ENCODE results near the gene SENP2.
A peak's percentile ranks its signal among the peaks of the same experiment; 100 is the strongest.
"Not testable (repeated sequence)": the region's sequence is repeated elsewhere in the genome, so short reads cannot be mapped to it uniquely, and the experiment has no call there.

SENP2 gene

DNA sequence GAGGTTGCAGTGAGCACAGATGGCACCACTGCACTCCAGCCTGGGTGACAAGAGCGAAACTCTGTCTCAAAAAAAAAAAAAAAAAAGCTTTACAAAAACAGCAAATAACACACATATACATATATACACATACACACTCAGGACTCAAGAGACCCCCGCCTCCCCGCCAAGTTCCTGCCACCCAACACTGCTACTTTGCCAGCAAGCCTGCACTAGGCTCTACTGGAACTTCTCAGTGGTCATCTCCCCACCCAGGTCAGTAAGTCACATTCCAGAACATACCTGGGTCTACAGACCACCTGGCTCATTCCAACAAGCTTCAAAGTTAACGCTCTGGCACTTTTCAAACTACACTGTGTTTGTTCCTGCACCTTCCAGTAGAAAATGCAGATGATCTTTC is 62.3 kb downstream of the SENP2 start:
- no peak for DNase-seq

DNA sequence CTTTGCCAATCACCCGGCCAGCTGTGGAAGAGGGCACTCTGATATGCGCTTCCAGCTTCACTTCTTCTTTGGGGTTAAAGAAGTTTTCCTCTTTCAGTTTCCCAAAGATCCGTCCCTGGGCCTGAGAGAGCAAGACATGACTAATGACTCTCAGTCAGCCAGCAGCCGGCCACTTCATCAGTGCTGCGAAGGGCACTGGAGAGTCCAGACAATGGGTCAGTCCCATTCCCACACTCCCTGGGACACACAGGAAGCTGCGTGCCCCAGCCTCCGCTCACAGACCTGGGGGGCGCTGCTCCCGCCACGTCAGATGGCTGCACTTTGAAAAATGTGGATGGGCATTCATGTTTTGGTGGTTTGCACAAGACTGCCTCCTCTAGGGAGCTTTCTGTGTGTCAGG is 63.3 kb downstream of the SENP2 start:
- DNase-seq = no peak

DNA sequence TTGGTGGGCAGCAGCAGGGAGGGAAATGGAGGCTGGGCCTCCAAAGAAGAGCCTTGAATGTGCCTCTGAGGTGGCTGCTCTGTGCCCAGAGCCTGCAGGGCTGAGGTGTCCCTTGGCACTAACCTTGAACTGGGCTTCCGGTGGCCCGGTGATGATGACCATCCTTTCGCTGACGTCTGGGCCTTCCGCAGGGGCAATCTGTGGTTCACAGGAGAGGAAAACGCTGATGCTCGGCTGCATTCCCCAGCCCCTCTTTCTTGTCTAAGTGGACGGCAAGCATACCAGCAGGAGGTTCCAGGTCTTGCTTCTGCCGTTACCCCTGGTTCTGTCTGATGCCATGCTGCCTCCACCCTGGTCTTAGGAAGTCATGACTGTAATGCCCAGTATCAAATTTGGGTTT is 65.9 kb downstream of the SENP2 start:
- DNase-seq = no peak

DNA sequence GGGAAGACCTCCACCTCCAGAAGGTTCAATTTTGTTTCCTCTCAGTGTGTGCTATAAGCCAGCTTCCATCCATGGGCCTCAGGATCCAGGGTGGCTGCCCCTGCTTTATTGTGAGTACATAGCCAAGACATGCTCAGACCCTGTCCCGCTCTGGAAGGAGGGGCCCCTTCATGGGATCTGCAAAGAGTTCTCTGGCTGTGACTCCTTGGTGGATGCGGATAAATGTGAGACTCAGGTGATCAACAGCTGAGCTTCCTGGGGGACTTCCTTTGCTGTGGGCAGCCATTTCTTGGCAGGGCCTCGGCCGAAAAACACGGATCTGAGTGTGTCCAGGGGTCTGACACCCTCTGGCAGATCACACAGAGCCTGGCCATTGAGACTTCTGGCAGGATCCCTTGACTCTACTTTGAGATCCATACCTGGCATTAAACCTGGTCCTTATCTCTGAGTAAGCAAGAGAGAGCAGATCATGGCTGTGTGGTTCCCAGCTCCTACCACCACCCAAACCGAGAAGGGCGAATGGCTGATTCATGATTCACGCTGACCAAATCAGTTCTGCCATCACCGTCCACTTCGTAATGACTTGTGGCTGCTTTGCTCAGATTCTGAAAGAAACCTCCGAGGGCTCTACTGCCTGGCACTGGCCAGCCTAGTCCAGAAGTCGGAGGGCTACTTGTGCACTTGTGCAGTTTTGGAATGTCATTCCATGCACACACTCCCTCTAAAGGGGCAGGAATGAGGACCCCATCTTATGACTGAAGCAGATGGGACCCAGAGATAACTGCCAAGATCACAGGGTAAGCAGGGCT is 68.1 kb downstream of the SENP2 start:
- DNase-seq = no peak

DNA sequence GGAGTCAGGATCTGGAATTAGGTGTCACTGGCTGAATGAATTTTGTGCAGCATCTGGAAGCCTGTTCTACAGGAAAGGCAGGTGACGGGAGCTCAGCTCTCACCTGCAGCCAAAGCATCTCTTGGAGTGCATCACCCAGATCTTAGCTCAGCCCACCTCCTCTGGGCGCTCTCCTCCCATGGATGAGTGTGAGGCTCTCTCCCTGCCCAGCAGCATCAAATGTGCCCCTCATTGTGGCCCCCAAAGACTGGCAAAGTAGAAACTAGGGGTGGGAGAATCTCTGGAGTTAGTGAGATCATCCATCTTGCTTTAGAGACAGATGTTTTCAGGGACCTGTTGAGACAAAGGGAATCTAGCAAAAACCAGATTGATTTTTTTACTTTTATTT is 68.7 kb downstream of the SENP2 start:
- no peak for DNase-seq

DNA sequence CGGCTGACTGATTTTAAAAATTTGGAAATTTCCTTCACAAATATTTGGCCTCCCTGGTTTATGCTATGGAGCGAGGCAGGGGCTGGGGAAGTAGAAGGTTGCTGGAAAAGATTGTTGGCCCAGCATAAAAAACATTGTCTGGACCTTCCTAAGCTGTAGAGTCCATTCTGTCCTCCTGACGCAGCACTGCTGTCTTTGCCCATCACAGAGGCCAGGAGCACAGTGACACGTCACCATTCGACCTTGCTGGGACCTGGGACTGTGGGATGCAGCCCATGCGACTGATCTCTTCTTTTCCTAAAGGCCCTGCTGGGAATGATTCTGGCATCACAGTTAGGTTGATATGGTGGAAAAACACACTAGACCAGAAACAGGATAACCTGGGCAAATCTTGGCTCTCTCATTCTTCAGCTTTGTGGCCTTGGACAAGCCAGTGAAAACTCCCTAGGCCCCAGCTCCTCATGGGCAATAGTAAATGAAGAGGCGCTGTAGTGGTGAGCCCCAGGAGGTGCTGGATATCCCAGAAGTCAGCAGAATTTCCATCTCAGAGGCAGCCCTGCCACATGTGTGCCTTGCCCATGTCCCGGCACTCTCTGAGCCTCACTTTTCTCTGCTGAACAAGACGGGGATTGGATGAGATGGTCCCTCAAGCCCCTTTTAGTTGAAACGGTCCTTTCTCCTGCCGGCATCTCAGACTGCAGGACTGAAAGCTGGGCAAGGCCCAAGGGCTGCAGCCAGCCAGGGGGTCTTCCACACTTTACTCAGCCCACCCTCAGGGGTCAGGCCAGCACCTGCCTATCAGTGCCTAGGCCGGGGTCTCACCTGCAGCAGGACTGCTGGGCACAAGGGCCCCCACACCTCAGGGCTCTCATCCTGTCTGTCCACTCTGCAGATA is 69.6 kb downstream of the SENP2 start:
- no peak for DNase-seq

DNA sequence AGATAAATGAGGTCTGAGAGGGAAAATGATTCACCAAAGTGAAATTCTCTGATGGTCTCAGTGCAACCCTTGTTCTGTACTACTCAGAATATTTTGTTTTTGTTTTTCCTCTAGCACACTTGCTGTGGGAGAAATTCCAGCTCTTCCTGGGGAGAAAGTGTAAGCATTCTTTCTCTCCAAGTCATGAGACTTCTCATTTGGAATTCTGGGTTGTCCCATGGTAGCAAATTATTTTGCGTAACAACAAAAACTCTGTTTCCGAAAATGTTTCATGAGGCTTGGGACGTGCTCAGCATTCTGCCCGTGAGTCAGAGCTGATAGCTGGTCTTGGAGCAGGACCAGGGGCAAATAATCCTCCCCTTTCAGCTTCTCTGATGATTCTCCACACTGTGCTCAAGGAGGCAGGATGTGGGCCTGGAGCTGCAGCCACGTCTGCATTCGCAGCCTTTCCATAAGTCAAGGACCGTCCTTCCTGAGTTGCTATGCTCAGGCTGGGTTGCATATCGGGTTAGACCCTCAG is 70.3 kb downstream of the SENP2 start:
- DNase-seq = no peak

DNA sequence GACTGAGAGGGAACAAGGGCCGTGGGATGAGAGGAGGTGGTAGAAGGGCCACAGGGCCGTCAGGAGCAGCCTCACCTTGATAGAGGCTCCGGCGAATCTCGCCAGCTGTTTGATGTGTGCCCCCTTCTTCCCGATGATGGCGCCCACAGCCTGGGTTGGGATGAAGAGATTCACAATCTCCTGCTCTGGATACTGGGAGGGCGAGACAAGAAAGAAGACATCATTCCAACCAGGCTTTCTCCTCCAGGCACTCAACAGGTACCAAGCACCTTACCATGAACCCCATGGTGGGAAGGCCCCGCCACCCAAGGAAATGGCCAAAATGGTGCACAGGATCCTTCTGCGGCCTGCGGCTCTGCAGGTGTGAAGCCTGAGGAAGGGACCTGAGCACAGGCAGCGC is 71.1 kb downstream of the SENP2 start:
- DNase-seq = no peak

DNA sequence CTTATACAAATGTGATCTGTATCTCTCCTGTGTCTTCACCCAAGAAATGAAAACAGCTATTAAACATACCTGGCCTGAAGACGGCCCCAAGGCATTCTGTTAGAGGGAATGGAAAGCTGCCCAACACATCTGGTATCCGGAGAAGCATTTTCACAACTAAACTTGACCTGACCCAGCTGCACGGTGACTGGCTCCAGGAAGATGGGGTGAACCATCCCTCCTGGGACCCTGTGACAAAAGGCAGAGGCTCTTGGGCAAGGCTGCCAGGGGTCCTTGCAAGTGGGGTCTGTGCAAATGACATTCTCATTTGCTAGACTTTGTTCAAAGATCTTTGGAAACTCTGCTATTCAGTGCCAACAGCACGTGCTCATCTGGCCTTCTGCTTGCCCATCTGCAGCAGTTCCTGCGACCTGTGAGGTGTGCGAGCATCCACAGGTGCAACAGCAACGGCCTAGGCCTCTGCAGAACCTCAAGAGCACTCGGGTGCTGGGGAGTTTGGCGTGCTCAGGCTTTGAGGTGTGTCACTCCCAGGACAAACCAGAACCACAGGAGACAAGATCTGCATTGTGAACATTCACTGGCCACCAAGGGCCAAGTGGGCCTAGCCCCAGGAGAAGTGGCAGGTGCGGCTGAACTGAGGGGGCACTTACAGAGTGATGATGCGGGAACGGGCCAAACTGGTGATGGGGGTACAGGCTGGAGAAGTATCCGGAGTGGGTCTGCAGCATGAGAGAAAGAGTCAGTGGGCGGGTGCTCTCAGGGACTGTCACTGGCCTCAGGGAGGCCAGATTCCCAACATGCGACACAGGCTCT is 71.8 kb downstream of the SENP2 start:
- DNase-seq = no peak

DNA sequence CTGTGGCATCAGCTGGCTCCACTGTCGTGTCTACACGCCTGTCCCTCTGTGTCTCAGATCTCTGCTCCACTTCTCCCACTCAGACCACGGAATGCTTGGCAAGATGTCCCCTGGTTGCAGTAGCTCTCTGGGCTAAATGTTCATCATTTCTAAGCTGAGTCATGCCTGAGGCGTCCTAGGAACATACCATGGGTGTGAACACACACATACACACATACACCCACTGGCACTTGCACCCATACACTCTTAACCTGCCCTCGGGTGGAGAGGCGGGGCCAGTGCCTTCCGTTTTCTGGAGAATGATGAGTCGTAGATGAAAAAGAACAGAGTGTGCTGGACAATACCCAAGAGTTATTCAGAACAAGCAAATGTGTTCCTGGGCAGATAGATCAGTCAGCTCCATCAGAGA is 72.4 kb downstream of the SENP2 start:
- no peak for DNase-seq

DNA sequence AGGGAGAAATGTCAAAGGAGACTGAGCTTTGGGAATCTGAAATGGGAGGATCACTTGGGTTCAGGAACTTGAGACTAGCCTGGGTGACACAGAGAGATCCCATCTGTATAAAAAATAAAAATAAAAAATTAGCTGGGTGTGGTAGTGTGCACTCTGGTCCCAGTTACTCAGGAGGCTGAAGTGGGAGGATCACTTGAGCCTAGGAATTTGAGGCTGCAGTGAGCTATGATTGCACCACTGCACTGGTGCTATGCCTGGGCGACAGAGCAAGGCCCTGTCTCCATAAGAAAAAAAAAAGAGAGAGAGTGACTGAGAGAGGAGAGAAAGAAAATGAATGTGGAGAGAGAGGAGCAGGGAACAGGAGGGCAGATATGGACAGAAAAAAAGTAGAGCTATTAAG is 72.8 kb downstream of the SENP2 start:
- DNase-seq = no peak

DNA sequence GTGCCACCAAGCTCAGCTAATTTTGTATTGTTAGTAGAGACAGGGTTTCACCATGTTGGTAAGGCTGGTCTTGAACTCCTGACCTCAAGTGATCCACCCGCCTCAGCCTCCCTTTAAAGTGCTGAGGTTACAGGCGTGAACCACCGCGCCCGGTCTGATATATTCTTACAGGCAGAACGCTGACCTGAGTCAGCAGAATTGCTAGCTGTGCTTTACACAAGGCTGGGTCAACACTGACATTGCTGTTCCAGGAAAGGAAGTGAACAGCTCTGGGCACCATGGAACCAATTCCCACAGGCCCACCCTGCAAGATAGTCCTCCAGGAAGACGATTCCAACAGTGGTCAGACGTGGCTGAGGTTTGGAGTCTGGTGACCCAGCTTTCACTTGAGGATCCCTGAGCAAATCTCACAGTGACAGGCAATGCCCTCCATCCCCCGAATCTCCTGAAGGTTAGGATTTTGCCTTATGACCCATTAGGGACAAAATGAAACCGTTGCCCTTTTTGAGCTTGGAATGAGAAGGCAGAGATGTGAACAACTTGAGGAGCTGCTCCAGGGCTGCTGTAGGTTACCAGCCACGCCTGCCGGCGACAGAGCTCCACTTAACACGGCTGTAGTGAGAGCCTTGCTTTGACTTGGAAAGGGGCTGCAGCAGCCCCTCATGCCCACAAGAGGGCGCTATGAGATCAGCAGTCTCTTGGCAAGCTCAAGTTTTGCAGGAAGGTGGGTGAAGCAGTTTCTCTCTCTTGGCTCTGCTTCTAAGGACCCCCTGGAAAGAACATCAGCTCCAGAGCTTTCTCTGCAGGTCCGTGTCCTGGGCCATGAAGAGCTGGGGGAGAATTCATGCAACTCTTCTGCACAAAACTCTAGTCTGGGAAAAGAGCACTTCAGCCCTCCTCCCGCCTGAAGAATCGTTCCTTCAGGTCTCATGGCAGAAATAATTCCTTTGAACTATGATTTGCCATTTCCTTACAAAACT is 74.1 kb downstream of the SENP2 start:
- peak in 4 of 5 donors; percentile 33 to 59 (median 40) for DNase-seq

DNA sequence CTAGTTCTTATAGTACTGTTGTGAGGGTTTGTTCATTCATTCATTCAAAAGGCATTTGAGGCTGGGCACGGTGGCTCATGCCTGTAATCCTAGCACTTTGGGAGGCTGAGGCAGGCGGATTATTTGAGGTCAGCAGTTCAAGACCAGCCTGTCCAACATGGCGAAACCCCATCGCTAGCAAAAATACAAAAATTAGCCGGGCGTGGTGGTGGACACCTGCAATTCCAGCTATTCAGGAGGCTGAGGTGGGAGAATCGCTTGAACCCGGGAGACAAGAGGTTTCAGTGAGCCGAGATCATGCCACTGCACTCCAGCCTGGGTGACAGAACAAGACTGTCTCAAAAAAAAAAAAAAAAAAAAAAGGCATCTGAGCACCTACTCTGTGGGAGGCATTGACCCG is 75.2 kb downstream of the SENP2 start:
- not testable (repeated sequence) for DNase-seq

DNA sequence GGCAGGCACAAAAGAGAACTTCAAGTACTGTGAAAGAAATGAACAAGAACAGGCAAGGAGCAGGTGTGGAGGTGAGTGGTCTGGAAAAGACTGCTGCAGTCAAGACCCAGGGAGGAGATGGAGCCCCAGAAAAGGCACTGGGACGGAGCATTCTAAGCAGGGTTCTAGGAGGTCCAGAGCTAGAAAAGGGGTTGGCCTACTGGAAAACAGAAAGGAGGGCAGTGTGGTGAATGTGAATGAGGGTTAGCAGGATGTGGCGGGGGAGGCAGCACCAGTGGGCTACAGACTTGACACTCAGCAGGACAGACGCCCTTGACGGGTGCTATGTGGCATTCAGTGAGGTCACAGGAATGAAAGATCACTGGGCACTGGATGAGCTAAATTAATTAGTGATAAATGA is 75.7 kb downstream of the SENP2 start:
- no peak for DNase-seq

DNA sequence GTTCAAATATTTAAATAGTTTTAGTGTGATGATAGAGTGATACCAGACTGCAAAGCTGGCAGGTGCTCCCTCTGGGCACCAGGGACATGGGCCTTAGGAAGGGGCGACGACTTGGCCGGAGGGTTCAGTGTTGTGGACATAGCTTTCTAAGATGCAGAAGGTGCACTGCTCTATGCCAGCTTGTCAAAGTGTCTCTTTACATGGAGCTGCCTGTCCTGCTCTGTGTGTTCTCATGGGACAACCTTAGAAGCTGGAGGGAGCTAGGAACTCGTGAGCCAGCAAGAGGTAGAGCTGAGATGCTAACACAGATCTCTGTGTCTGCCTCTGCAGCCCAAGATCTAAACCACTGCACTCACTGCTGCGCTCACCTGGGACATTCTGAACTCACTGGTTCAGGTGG is 77.8 kb downstream of the SENP2 start:
- no peak for DNase-seq

DNA sequence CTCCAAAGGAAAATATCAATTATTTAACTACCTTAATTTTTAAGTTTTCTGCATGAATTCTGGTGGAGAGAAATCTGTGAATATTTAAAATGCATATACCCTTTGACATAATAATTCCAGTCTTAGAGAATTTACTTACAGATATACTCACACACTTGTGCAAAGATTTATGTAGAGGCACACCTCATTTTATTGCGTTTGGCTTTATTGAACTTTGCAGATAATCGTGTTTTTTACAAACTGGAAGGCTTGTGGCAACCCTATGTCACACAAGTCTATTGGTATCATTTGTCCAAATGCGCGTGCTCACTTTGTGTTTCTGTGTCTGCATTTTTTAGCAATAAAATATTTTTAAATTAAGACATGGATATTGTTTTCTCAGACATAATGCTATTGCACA is 81.5 kb downstream of the SENP2 start:
- no peak for DNase-seq

DNA sequence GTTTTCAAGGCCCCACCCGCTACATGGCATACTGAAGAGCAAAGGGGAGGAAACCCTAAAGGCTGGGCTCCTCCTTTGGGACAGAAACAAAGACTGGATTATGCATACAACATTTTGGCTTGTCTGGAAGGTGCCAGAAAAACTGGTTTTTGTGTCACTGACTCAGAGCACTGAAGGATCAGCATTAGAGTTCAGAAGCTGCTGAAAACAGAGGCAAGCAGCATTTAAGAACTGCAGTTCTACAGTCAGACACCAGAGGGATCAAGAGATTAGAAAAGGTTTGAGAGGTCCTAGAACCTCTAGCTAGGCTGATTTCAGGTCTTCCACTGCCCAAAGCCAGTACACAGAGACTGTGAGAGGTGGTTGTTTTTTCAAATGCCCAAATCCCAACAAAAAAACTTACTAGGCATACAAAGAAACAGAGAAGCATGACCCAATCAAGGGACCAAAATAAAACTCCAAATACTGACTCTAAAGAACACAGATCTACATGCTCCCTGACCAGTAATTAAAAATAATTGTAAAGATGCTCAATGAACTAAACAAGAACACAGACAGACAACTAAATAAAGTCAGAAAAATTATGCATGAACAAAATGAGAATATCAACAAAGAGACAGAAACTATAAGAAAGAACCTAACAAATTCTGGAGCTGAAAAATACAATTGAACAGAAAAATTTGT is 91.2 kb downstream of the SENP2 start:
- DNase-seq = peak in 1 of 5 donors; percentile 22

DNA sequence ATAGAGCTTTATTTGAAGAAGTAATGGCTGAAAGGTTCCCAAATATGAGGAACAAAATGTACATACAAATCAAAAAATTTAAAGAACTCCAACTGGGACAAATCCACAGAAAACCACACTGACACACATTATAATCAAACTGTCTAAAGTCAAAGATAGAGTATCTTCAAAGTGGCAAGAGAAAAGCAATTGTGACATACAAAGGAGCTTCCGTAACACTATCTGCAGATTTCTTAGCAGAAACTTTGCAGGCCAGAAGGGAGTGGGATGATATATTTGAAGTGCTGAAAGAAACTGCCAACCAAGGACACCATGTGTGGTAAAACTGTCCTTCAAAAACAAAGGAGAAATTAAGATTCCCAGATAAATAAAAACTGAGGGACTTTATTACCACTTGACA is 91.9 kb downstream of the SENP2 start:
- DNase-seq = no peak

DNA sequence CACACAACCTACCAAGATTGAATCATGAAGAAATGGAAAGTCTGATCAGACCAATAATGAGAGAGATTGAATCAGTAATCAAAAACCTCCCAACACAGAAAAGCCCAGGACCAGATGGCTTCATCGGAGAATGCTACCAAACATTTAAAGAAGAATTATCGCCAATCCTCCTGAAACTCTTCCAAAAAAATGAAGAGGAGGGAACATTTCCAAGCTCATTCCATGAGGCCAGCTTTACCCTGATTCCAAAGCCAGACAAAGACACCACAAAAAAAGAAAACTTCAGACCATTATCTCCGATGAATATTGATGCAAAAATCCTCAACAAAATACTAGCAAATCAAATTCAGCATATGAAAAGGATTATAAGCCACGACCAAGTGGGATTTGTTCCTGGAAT is 94.1 kb downstream of the SENP2 start:
- DNase-seq = no peak

Data from T-helper 1 cell (primary cell).